Stimulated activated CD8-positive, alpha-beta memory T cell treated with anti-CD3 and anti-CD28 coated beads, Interleukin-4, amount 100 ng/mL, for 24 hours (primary cell): Measurements from ENCODE around the gene SCARB2.
A peak's percentile ranks its signal among the peaks of the same experiment; 100 is the strongest.

Experiments
- DNase-seq: peaks from one replicate; pipeline ENCODE4 v3.0.0-alpha.2; 2020; ENCODE audit warnings: low read depth

Gene SCARB2

DNA sequence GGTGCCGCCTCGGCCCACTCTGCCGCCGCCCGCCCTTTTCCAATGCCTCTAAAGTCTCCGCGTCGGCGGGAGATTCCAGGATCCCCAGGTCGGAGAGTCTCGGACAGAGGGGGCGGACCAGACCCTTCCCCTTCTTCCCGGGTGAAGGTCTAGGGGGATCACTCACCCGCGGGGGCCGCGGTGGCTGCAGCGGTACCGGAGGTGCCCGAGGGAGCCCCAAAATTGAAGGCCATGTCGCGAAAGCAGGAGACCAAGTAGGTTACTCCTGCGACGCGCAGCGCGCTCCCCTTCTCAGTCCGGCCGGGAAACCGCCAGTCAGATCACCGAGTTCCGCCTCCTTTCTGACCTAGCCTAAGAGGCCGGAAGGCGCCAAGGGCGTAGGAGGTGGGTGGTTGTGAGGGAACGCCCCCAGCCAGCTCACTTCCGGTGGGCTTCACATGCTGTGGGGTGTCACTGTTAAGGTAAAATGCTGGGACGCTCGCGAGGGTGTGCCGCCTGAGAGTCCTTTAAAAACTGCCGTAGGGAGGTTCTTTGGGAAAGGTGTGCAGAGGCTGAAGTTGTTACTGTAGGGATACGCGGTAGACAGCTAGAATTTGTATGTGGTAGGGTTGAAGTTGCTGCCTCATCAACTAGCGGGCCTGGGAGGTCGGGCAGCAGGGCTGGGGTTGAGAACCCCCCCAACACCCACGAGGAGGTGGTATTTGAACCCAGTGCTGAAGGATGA is 65.3 kb downstream of the SCARB2 start, which contains the start of gene NUP54:
Gene NUP54 (minus strand): TSS at position 256 of the 724 bp plus-strand sequence. CDS start 23 bp downstream, at position 233.
- peak; percentile 92 for DNase-seq

DNA sequence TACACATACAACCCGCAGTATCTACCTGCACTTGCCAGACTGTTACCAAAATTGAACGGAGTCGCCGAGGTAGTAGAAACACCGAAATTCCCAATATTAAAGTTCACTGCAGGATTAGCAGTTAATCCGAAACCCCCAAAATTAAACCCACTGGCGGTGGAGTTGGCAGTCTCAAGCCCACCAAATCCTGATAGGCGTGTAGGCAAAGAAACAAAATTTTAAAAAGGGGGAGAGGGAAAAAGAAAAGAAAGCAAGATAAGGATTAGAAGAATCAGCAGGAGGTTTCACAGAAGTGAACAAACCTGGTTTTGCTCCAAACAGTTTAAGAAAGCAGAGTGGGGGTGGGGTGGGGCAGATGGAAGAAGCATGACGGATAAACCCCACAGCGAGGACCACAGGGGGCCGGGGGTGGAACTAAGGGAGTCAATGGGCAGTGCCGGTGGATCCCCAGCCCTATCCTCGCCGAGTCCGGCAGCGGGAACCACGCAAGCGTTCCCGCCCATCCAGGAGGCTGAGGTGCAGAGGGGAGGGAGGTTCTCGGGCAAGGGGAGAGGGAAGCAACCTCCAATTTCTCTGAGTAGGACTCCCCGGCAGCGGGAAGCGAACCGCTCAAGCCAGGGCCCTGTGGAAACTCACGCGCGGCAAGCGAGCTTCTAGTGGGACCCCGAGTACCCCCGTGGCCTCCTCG is 66.0 kb downstream of the SCARB2 start:
- peak; percentile 16 for DNase-seq

DNA sequence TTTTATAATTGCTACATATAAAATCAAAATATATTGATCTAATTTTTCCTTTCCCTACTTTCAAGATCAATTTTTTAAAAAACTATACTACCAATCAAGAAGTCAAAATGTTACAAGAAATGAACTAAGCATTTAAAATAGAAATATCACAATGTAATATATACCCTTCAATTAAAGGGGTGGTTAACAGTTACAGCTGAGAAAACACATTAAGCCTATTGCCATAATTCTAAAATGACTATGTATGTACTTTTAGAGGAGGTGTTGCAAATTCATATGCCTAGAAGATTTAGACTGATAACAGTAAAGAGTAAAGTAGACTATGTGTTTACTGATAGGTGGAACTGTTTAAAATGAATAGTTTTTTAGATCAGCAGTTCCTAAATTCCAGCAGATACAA is 69.1 kb downstream of the SCARB2 start:
- DNase-seq = no peak

DNA sequence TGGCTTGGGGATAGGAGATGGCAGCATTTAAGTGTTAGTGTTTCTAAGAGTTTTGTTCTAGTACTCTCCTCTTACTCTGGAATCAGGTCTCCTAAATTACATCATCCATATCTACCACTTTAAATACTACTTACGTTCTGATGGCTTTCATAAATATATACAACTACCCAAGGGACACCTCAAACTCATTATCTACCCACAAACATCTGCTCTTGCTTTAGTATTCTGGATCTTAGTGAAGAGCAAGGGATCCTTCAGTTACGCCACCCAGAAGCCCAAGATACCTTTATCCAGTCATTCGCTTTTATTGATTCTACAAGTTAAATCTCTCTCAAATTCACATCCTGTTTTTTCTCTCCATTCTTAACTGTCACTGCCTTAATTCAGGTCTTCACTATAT is 72.4 kb downstream of the SCARB2 start:
- DNase-seq = no peak

DNA sequence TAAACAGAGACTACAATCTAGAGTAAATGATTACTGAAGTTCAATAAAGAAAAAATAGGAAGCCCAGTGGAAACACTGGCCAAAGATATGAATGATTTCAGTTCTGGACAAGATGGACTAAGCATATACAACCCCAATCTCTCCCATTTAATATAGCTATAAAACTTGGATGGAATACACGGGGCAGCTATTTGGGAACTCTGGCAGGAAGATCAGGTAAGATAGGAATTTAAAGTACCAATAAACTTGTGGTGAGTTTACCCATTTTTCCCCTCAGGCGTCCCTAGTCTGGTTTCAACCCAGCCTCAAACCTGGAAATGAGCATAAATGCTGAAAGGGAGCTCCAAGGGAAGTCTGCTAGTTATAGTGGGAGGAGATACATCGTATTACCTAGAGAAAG is 85.9 kb downstream of the SCARB2 start:
- no peak for DNase-seq

DNA sequence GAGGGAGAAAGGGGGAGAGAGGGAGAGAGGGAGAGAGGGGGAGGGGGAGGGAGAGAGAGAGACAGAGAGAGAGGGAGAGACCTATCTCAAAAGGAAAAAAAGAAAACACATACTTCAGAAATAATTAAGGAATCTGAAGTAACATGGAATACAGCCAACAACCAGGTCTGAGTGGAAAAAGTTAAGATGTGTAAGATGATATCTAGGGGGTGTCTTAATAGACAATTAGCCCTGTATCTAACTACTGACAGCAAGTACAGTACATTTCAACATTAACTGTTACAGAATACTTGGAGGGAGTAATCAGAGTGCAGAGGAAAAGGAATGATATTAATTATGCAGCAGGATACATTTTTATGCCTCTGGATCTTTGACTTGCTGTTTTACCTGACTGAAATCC is 87.8 kb downstream of the SCARB2 start:
- no peak for DNase-seq

DNA sequence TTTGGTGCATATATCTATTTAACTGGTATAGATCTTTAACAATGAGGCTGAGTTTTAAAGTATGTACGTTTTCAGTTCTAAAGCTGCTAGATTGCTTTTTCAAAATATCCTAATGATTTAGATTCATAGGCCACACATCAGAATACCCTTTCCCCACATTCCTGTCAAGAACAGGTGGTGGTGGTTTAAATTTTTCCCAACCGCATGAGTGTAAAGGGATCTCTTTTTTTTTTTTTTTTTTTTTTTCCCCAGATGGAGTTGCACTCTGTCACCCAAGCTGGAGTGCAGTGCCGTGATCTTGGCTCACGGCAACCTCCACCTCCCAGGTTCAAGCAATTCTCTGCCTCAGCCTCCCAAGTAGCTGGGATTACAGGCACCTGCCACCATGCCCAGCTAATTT is 93.4 kb downstream of the SCARB2 start:
- no peak for DNase-seq

DNA sequence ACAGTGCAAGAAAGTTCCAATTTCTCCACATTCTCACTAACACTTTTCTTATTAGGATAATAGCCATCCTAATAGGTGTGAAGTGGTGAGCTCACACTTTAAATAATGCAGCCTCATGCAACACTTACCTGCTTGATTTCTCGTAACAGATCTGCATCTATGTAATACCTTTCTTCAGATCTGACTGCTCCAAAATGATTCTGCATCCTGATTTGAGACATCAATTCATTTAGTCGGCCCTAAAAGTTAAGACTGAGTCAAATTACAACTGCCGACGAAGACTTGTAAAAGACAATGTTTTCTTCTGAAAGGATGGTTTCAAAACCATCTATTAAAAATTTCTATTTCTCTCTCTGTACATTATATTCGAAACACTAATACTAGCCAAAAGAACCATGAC is 96.1 kb downstream of the SCARB2 start:
- no peak for DNase-seq

DNA sequence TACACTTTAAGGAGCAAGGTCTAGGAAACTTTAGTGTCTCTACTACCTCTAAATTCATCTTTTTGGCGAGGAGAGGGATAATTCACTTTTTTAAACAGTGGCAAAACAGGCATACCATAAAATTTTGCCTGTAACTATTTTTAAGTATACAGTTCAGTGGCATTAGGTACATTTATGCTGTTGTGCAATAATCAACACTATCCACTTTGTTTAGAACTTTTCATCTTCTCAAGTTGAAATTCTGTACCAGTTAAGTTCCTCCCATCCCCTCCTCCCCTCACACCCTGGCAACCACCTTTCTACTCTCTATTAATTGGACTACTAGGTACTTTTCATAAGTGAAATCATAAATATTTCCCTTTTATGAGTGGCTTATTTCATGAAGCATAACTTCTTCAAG is 96.8 kb downstream of the SCARB2 start:
- no peak for DNase-seq
